Breast epithelium (tissue), 3 donors: ENCODE measurements around the gene NDP.

ENCODE experiments used
- POLR2A ChIP-seq: fragments of 450-650 bp; IDR thresholded peaks from one replicate; pipeline ENCODE4 v1.6.1; 2016; ENCODE audit warnings: antibody characterized with exemption, mild to moderate bottlenecking, moderate library complexity
- TF ChIP-seq, protein P1 (sequence below), 3 donors: fragments of 450-650 bp; IDR thresholded peaks; one replicate each; pipeline ENCODE4 v1.5.1; 2016 to 2017; ENCODE audit warnings: antibody characterized with exemption in 3 of 3, mild to moderate bottlenecking in 3 of 3, moderate library complexity in 3 of 3

- TF ChIP-seq, protein P1, sequence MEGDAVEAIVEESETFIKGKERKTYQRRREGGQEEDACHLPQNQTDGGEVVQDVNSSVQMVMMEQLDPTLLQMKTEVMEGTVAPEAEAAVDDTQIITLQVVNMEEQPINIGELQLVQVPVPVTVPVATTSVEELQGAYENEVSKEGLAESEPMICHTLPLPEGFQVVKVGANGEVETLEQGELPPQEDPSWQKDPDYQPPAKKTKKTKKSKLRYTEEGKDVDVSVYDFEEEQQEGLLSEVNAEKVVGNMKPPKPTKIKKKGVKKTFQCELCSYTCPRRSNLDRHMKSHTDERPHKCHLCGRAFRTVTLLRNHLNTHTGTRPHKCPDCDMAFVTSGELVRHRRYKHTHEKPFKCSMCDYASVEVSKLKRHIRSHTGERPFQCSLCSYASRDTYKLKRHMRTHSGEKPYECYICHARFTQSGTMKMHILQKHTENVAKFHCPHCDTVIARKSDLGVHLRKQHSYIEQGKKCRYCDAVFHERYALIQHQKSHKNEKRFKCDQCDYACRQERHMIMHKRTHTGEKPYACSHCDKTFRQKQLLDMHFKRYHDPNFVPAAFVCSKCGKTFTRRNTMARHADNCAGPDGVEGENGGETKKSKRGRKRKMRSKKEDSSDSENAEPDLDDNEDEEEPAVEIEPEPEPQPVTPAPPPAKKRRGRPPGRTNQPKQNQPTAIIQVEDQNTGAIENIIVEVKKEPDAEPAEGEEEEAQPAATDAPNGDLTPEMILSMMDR (IDR thresholded peaks at IDR 0.05), result no peak
- TF ChIP-seq POLR2A, result no peak
Observed at GRCh38 chrX:43968359-43968781, 4.8 kb downstream of the NDP start.
